Liver (tissue), 9 donors: ENCODE data around the gene KCNK2. TPM values are rescaled to one million over a fixed set of nuclear protein-coding genes. Genes with fewer than 3 reads are reported as not detected.

Source experiments
- DNase-seq: peaks from one replicate; pipeline ENCODE4 v3.0.0-alpha.2; 2017; ENCODE audit warnings: low spot score
- H3K27ac ChIP-seq, 2 donors: one replicate each; pipeline ENCODE4 v1.7.0; 2013; ENCODE audit warnings: inconsistent platforms in 2 of 2, low read length in 2 of 2, control low read depth in 1 of 2, low read depth in 1 of 2, mild to moderate bottlenecking in 1 of 2
- H3K27me3 ChIP-seq, 4 donors: one replicate each; pipeline versions ENCODE4 v1.6.1 to v1.7.0; 2013; ENCODE audit warnings: low read length in 3 of 4, inconsistent platforms in 1 of 4, mild to moderate bottlenecking in 1 of 4, moderate library complexity in 1 of 4; ENCODE audit not compliant: control insufficient read depth in 4 of 4, insufficient read depth in 4 of 4
- H3K36me3 ChIP-seq, 4 donors: one replicate each; pipeline versions ENCODE4 v1.6.1 to v1.7.0; 2013; ENCODE audit warnings: low read length in 3 of 4, mild to moderate bottlenecking in 3 of 4, low read depth in 1 of 4, moderate library complexity in 1 of 4; ENCODE audit not compliant: control insufficient read depth in 4 of 4, insufficient read depth in 3 of 4
- H3K4me1 ChIP-seq, 4 donors: one replicate each; pipeline versions ENCODE4 v1.6.1 to v1.7.0; 2013; ENCODE audit warnings: low read length in 3 of 4, mild to moderate bottlenecking in 3 of 4, moderate library complexity in 1 of 4; ENCODE audit not compliant: control insufficient read depth in 4 of 4, insufficient read depth in 4 of 4
- H3K4me3 ChIP-seq, 3 donors: one replicate each; pipeline versions ENCODE4 v1.6.1 to v1.7.0; 2013; ENCODE audit warnings: low read length in 3 of 3, control low read depth in 1 of 3, low read depth in 1 of 3, mild to moderate bottlenecking in 1 of 3
- H3K9ac ChIP-seq, 2 donors: one replicate each; pipeline ENCODE4 v1.7.0; 2013; ENCODE audit warnings: low read length in 2 of 2, mild to moderate bottlenecking in 2 of 2, moderate library complexity in 2 of 2, control low read depth in 1 of 2, low read depth in 1 of 2
- H3K9me3 ChIP-seq, 4 donors: one replicate each; pipeline versions ENCODE4 v1.6.1 to v1.7.0; 2013; ENCODE audit warnings: low read length in 3 of 4; ENCODE audit not compliant: control insufficient read depth in 4 of 4
- EGR1 ChIP-seq, 2 donors: IDR thresholded peaks; 2 replicates each; pipeline ENCODE4 v1.6.1; 2016 to 2018; ENCODE audit warnings: antibody characterized with exemption in 2 of 2, low read depth in 2 of 2
- FOXA1 ChIP-seq: IDR thresholded peaks from 2 replicates; pipeline ENCODE4 v1.6.1; 2016; ENCODE audit warnings: antibody characterized with exemption
- FOXA2 ChIP-seq: IDR thresholded peaks from 2 replicates; pipeline ENCODE4 v1.6.1; 2016; ENCODE audit warnings: antibody characterized with exemption
- GABPA ChIP-seq, 2 donors: IDR thresholded peaks in 1 of 2; conservative IDR thresholded peaks in 1 of 2; 2 replicates each; pipeline ENCODE4 v1.6.1; 2016; ENCODE audit warnings: antibody characterized with exemption in 2 of 2, mild to moderate bottlenecking in 1 of 2, moderate library complexity in 1 of 2
- HNF4A ChIP-seq, 2 donors: conservative IDR thresholded peaks; 2 replicates each; pipeline ENCODE4 v1.6.1; 2016; ENCODE audit warnings: antibody characterized with exemption in 2 of 2, mild to moderate bottlenecking in 2 of 2
- HNF4G ChIP-seq: IDR thresholded peaks from 2 replicates; pipeline ENCODE4 v1.6.1; 2016; ENCODE audit warnings: antibody characterized with exemption
- JUND ChIP-seq, 2 donors: IDR thresholded peaks; 2 replicates each; pipeline ENCODE4 v1.6.1; 2016; ENCODE audit warnings: antibody characterized with exemption in 2 of 2
- NR2F2 ChIP-seq: IDR thresholded peaks from 2 replicates; pipeline ENCODE4 v1.6.1; 2016; ENCODE audit warnings: antibody characterized with exemption
- RAD21 ChIP-seq, 2 donors: IDR thresholded peaks; 2 replicates each; pipeline ENCODE4 v1.6.1; 2016; ENCODE audit warnings: antibody characterized with exemption in 2 of 2, mild to moderate bottlenecking in 2 of 2
- RXRA ChIP-seq, 2 donors: IDR thresholded peaks; 2 replicates each; pipeline ENCODE4 v1.6.1; 2017 to 2018; ENCODE audit warnings: antibody characterized with exemption in 2 of 2, mild to moderate bottlenecking in 1 of 2
- SP1 ChIP-seq: IDR thresholded peaks from 2 replicates; pipeline ENCODE4 v1.6.1; 2018; ENCODE audit warnings: antibody characterized with exemption, mild to moderate bottlenecking
- TAF1 ChIP-seq: conservative IDR thresholded peaks from 2 replicates; pipeline ENCODE4 v1.6.1; 2016; ENCODE audit warnings: antibody characterized with exemption, mild to moderate bottlenecking
- YY1 ChIP-seq: IDR thresholded peaks from 2 replicates; pipeline ENCODE4 v1.6.1; 2016; ENCODE audit warnings: antibody characterized with exemption, mild to moderate bottlenecking
- WGBS: extraction: QIAGEN DNeasy Blood & Tissue Kit; methylation state at CpG from one replicate; pipeline ENCODE4 v1.1.7; 2013; 5-methylcytosine and 5-hydroxymethylcytosine counted together
- polyA plus RNA-seq, 2 donors: library from polyadenylated mRNA; stranded (reverse) in 1 of 2; unstranded in 1 of 2; fragments of 200-250 nt in 1 of 2; fragments of >200 nt in 1 of 2; fragmentation: Nextera tagmentation in 1 of 2; extraction: Ambion mirVana in 1 of 2; gene quantifications; one replicate each; pipeline versions ENCODE4 v1.2.1 to v1.2.3, GENCODE V29; 2013 to 2015
- total RNA-seq, 2 donors: library from RNA; depleted of rRNA; stranded (reverse); fragments of >200 nt; gene quantifications; one replicate each; pipeline ENCODE4 v1.2.3, GENCODE V29; 2014
- TF ChIP-seq, protein P1 (sequence below): IDR thresholded peaks from 2 replicates; pipeline ENCODE4 v1.6.1; 2016; ENCODE audit warnings: antibody characterized with exemption
- TF ChIP-seq, protein P2 (sequence below): fragments of 150-350 bp; IDR thresholded peaks from 2 replicates; pipeline ENCODE4 v1.5.1; 2017; ENCODE audit warnings: improper control_type of control experiment, low read depth, low read length; ENCODE audit not compliant: missing input control
- TF ChIP-seq, protein P3 (sequence below): IDR thresholded peaks from 2 replicates; pipeline ENCODE4 v1.6.1; 2016; ENCODE audit warnings: antibody characterized with exemption, mild to moderate bottlenecking
- TF ChIP-seq, protein P4 (sequence below): IDR thresholded peaks from 2 replicates; pipeline ENCODE4 v1.6.1; 2016; ENCODE audit warnings: antibody characterized with exemption
- donor health status: healthy.
- donor health status: healthy.
- donor health status: healthy.
- donor health status: healthy.
- donor health status: healthy.

KCNK2 gene
- total and polyA plus RNA-seq, 4 donors, result 0.01 to 0.08 TPM; not detected in 2

DNA sequence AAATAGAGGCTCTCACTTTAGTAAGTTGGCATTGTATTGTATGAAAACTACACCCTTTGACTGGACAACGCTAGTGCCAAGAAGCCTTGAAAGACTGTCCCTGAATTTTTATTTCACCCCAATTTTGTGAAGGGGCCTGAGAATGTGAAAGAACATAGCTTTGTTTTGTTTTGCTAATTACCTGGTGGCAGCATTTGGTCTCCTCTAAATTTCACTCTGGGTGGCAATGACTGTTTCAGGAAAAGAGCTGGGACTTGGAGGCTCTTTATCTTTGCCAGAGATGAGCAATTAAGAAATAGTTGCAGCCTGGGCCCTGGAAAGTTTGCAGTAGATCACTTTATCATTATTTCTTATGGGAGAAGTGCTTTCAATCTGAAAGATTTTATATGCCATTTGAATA, 117.6 kb downstream of the KCNK2 start:
- WGBS, result 69% methylated on average over 1 of the region's 1 CpG
- no peak for DNase-seq
- Histone ChIP-seq H3K27me3 (no peaks in the 10 kb centered on the region), H3K36me3 (no peaks in the 10 kb centered on the region), H3K9me3 (no peaks in the 10 kb centered on the region), H3K4me3 (no peak overlapping the region), H3K27ac (no peak overlapping the region), H3K9ac (no peak overlapping the region), H3K4me1 (no peaks in the 10 kb centered on the region)
- TF ChIP-seq NR2F2, result no peak
- no peak for TF ChIP-seq GABPA (IDR thresholded peaks at IDR 0.05 in 1 of 2, conservative IDR thresholded peaks at IDR 0.05 in 1 of 2)
- TF ChIP-seq, protein P1, sequence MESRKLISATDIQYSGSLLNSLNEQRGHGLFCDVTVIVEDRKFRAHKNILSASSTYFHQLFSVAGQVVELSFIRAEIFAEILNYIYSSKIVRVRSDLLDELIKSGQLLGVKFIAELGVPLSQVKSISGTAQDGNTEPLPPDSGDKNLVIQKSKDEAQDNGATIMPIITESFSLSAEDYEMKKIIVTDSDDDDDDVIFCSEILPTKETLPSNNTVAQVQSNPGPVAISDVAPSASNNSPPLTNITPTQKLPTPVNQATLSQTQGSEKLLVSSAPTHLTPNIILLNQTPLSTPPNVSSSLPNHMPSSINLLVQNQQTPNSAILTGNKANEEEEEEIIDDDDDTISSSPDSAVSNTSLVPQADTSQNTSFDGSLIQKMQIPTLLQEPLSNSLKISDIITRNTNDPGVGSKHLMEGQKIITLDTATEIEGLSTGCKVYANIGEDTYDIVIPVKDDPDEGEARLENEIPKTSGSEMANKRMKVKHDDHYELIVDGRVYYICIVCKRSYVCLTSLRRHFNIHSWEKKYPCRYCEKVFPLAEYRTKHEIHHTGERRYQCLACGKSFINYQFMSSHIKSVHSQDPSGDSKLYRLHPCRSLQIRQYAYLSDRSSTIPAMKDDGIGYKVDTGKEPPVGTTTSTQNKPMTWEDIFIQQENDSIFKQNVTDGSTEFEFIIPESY, result no peak
- no peak for TF ChIP-seq RXRA (IDR thresholded peaks at IDR 0.05)
- no peak for TF ChIP-seq FOXA2
- TF ChIP-seq YY1, result no peak
- no peak for TF ChIP-seq TAF1
- no peak for TF ChIP-seq JUND (IDR thresholded peaks at IDR 0.05)
- no peak for TF ChIP-seq SP1
- TF ChIP-seq FOXA1, result no peak
- TF ChIP-seq, protein P2, sequence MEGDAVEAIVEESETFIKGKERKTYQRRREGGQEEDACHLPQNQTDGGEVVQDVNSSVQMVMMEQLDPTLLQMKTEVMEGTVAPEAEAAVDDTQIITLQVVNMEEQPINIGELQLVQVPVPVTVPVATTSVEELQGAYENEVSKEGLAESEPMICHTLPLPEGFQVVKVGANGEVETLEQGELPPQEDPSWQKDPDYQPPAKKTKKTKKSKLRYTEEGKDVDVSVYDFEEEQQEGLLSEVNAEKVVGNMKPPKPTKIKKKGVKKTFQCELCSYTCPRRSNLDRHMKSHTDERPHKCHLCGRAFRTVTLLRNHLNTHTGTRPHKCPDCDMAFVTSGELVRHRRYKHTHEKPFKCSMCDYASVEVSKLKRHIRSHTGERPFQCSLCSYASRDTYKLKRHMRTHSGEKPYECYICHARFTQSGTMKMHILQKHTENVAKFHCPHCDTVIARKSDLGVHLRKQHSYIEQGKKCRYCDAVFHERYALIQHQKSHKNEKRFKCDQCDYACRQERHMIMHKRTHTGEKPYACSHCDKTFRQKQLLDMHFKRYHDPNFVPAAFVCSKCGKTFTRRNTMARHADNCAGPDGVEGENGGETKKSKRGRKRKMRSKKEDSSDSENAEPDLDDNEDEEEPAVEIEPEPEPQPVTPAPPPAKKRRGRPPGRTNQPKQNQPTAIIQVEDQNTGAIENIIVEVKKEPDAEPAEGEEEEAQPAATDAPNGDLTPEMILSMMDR, result no peak
- TF ChIP-seq, protein P3, sequence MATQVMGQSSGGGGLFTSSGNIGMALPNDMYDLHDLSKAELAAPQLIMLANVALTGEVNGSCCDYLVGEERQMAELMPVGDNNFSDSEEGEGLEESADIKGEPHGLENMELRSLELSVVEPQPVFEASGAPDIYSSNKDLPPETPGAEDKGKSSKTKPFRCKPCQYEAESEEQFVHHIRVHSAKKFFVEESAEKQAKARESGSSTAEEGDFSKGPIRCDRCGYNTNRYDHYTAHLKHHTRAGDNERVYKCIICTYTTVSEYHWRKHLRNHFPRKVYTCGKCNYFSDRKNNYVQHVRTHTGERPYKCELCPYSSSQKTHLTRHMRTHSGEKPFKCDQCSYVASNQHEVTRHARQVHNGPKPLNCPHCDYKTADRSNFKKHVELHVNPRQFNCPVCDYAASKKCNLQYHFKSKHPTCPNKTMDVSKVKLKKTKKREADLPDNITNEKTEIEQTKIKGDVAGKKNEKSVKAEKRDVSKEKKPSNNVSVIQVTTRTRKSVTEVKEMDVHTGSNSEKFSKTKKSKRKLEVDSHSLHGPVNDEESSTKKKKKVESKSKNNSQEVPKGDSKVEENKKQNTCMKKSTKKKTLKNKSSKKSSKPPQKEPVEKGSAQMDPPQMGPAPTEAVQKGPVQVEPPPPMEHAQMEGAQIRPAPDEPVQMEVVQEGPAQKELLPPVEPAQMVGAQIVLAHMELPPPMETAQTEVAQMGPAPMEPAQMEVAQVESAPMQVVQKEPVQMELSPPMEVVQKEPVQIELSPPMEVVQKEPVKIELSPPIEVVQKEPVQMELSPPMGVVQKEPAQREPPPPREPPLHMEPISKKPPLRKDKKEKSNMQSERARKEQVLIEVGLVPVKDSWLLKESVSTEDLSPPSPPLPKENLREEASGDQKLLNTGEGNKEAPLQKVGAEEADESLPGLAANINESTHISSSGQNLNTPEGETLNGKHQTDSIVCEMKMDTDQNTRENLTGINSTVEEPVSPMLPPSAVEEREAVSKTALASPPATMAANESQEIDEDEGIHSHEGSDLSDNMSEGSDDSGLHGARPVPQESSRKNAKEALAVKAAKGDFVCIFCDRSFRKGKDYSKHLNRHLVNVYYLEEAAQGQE, result no peak
- TF ChIP-seq, protein P4, sequence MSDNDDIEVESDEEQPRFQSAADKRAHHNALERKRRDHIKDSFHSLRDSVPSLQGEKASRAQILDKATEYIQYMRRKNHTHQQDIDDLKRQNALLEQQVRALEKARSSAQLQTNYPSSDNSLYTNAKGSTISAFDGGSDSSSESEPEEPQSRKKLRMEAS, result no peak
- TF ChIP-seq RAD21 (IDR thresholded peaks at IDR 0.05), result no peak
- TF ChIP-seq EGR1 (IDR thresholded peaks at IDR 0.05; ENCODE audit: low read depth in 2 of 2), result no peak
- TF ChIP-seq HNF4A (conservative IDR thresholded peaks at IDR 0.05), result no peak
- no peak for TF ChIP-seq HNF4G

DNA sequence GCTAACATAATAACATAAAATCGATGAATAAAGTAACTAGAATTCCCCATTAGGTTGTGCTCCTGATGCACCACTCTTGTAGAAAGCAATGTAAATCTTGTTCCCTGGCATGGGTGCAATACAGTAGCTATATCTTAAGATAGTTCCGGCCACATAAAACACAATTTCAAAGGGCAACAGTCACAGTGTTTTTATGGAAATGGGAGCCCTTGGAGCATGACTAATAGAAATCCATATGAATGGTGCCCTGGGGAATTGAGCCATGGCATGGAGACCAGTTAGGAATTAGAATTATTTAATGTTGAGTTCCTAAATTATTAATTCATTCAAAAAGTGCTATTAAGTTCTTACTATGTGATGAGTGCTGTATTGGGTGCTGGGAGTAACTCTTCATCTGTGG, 118.7 kb downstream of the KCNK2 start:
- Histone ChIP-seq H3K4me1 (no peaks in the 10 kb centered on the region), H3K27me3 (no peaks in the 10 kb centered on the region), H3K36me3 (no peaks in the 10 kb centered on the region), H3K9me3 (no peaks in the 10 kb centered on the region), H3K27ac (no peak overlapping the region), H3K9ac (no peak overlapping the region), H3K4me3 (no peak overlapping the region)
- WGBS, result 70% methylated on average over 2 of the region's 2 CpGs
- no peak for DNase-seq
- no peak for TF ChIP-seq TAF1
- TF ChIP-seq FOXA2, result no peak
- TF ChIP-seq SP1, result no peak
- no peak for TF ChIP-seq JUND (IDR thresholded peaks at IDR 0.05)
- no peak for TF ChIP-seq FOXA1
- no peak for TF ChIP-seq HNF4G
- no peak for TF ChIP-seq NR2F2
- TF ChIP-seq HNF4A (conservative IDR thresholded peaks at IDR 0.05), result no peak
- TF ChIP-seq GABPA (IDR thresholded peaks at IDR 0.05 in 1 of 2, conservative IDR thresholded peaks at IDR 0.05 in 1 of 2), result no peak
- no peak for TF ChIP-seq EGR1 (IDR thresholded peaks at IDR 0.05; ENCODE audit: low read depth in 2 of 2)
- TF ChIP-seq, protein P4, result no peak
- TF ChIP-seq YY1, result no peak
- no peak for TF ChIP-seq RAD21 (IDR thresholded peaks at IDR 0.05)
- TF ChIP-seq RXRA (IDR thresholded peaks at IDR 0.05), result no peak
- TF ChIP-seq, protein P3, result no peak
- TF ChIP-seq, protein P2, result no peak
